SKM-1 treated with dmso at 0.1 percent for 144 hours (cell line): Measurements from ENCODE around the gene TMEM175.
A peak's percentile ranks its signal among the peaks of the same experiment; 100 is the strongest.

Experiments used
- DNase-seq: peaks from one replicate; lab custom pipeline; 2025; ENCODE audit not compliant: unreplicated experiment; lab: John Stamatoyannopoulos, UW

Gene TMEM175, protein sequence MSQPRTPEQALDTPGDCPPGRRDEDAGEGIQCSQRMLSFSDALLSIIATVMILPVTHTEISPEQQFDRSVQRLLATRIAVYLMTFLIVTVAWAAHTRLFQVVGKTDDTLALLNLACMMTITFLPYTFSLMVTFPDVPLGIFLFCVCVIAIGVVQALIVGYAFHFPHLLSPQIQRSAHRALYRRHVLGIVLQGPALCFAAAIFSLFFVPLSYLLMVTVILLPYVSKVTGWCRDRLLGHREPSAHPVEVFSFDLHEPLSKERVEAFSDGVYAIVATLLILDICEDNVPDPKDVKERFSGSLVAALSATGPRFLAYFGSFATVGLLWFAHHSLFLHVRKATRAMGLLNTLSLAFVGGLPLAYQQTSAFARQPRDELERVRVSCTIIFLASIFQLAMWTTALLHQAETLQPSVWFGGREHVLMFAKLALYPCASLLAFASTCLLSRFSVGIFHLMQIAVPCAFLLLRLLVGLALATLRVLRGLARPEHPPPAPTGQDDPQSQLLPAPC

DNA sequence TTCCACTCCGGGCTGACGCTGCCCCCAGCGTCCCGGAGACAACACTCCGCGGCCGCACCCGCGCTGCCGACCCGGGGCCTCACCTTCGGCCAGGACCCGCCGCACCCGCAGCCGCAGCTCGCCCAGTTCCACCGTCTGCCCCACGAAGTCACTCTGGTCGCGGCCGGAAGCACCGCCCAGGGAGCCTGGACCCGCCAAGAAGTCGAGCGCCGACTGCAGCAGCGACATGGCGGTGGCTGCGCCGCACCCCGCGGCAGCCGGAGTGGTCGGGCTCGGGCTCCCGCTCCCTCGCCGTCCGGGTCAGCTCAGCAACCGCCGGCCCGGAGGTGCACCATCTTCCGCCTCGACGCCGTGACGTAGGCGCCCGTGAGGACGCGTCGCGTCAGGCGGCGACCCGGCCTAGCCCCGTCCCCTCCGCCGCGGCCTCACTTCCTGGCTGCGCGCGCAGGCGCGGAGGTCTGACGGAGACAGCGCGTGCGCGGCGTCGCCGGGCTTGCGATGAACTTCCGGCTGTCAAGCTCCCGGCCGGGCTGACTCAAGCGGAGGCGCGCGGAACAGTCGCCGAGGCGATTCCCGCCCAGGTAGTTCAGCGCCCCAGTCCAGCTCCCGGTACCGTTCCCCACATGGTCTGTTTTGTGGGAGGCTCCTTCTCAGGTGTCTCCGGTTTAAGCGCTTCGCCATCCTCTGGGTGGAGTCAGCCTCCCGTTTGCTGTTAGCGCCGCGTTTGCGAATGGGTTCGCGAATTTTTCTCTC, at the start of gene TMEM175, which contains the start of gene GAK:
TMEM175 (plus strand) TSS at position 501 of the 753 bp plus-strand sequence. CDS start 15,280 bp downstream, outside the sequence.
GAK (minus strand) TSS at position 357 of the 753 bp plus-strand sequence; CDS start at position 228, 129 bp downstream.
- peak; percentile 98 for DNase-seq

DNA sequence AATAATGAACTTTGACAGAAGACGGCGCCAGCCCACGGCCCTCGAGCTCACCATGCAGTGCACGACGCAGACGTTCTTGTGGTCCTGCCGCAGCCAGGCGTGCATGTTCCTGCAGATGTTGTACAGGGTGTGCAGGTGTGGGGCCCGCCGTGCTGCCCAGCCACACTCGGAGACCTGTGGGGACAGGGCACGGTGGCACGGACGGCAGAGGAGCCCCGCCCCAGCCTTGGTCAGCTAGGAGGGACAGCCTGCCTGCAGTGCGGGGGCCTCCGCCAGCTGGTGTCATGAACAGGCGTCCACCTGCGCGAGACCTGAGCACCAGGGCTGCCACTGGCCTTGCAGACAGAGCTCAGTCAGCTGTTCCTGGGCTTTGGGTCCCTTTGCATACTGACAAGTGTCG, 49.6 kb upstream of the TMEM175 start:
- DNase-seq: no peak

DNA sequence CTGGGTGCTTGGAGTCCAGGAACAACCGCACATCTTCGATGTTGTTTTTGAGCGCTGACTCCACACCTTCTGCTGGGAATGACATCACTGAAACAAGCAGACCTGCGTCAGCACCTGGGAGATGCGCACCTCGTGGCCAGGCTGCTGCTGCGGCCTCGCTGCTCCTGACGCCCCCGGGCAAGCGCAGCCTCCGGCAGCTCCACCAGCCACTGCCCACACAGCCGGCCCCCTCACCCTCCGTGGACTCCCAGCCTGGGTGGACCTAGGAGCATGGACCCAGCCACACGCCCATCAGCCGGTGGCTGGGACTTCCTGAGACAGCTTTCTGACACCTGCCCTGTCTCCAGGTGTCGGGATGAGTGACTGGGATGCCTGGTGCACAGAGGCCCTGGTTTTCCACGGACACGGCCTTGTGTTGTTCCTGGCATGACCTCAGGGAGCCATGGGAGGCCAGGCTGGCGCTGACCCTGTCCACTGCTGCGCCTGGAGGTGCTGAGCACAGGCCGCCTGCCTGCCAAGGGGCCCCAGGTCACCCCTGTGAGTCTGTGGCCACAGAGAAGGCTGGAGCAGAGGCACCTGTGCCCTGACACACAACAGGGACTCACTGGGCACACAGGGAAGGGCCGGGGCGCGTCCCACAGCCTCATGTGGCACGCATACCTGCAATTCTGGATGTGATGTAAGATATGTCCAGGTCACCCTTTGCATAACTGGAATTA, 48.7 kb upstream of the TMEM175 start:
- DNase-seq: no peak

DNA sequence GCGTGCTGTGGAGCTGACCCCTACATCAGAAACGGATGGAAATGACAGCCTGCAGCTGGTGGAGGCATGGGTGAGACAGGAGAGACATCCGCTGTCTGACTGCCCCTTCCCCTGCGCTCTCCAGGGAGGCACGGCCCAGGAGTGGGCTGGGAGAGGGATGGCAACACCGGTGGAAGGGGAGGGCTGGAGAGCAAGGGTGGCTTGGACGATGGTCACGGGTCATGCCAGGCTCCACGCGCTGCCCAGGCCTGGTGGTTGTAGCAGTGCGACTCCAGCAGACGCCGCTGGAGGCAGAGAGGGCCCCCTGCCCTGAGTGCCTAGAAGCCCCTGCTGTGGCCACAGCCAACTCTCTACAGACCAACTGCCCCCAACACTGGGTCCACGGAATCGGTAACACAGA, 48.0 kb upstream of the TMEM175 start:
- DNase-seq: no peak

DNA sequence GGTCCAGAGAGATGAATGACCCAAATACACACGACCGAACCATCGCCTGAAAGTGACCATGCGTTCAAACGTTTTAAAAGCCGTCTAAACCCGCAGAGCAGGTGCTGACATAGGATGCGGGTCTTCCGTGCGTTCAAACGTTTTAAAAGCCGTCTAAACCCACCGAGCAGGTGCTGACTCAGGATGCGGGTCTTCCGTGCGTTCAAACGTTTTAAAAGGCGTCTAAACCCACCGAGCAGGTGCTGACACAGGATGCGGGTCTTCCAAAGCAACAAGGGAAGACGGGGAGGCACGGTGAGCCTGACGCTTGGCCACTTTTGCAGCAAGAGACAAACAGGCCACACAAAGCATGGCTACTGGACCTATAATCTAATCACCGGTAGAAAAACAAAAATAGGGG, 47.4 kb upstream of the TMEM175 start:
- no peak for DNase-seq

DNA sequence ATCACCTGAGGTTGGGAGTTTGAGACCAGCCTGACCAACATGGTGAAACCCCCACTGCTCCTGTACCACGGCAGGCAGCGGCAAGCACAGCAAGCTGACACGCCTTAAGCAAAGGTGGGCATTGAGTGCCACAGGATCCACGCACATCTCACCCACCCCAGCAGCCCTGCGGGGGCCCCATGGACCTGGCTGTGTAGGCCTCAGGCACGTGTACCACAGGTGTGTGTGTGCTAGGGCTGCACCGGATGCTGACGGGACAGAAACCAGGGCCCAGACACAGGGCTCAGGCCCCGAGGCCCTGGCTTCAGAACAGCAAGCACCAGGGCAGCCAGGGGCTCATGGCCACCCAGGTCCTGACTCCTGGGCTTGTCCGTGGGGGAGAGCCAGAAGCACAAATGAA, 46.9 kb upstream of the TMEM175 start:
- no peak for DNase-seq

DNA sequence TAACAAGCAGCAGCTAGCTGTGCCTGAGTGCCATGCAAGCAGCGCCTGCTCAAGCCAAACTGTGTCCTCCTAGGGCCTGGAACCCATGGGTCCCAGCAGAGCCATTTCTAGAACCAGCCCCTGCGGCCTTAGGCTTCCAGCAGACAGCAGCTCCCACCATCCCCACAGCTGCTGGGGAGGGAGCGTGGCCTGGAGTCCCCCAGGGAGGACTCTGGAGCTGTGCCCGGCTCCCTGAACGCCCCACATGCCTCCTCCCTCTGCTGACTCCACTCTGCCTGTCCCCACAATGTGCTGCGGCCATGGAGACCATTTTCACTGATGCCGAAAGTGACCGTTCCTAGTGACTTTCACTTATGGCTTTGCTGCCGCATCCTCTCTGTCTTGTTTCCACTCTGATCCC, 46.0 kb upstream of the TMEM175 start:
- no peak for DNase-seq

DNA sequence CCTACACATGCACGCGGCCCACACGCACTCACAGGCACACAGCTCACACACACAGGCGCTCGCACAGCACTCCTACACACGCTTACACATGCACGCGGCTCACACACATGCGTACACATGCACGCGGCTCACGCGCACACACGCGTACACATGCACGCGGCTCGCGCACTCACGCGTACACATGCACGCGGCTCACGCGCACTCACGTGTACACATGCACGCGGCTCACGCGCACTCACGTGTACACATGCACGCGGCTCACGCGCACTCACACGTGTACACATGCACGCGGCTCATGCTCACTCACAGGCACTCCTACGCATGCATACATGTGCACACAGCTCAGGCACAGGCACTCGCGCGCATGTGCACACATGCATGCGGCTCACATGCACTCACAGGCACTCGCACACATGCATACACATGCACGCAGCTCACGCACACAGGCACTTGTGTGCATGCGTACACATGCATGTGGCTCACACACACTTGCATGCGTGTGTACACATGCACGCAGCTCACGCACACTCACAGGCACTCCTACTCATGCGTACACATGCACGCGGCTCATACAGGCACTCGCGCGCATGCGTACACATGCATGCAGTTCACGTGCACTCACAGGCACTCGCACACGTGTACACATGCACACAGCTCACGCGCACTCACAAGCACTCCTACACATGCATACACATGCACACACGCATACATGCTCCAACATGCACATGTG, 45.1 kb upstream of the TMEM175 start:
- DNase-seq: no peak

DNA sequence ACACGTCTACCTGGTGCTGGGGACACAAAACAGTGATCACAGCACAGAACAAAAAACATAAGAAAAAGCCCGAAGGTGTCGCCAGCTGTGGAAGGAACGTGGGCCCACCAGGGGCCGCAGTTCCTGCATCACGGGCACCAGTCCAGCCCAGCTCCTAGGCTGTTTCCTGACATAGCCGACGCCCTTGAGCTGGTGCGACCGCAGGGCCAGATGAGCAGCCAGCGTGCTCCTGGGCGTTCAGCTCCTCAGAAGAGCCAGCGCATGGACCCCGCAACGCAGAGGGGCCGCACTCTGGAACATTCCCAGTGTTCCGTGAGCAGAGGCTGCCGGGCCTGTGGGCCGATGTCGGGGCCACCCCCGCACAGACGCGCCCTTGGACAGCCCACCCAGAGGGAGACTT, 44.2 kb upstream of the TMEM175 start:
- DNase-seq: no peak

DNA sequence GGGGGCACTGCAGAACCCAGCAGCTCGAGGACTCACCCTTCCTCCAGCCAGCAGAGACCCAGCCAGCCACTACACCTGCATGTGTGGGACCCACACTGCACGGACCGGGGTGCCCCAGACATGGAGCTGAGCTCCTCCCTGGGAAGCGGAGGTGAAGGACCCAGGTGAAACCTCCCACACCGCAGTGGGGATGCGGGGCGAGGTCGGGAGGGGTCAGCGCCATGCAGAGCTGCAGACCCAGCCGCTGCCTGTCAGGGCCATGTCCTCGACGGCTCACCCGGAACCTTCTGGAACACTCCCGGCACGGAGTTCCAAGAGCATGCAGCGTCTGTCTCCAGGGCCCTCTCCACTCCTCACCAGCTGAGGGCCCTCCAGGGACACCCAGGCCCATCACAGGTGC, 42.7 kb upstream of the TMEM175 start:
- DNase-seq: no peak

DNA sequence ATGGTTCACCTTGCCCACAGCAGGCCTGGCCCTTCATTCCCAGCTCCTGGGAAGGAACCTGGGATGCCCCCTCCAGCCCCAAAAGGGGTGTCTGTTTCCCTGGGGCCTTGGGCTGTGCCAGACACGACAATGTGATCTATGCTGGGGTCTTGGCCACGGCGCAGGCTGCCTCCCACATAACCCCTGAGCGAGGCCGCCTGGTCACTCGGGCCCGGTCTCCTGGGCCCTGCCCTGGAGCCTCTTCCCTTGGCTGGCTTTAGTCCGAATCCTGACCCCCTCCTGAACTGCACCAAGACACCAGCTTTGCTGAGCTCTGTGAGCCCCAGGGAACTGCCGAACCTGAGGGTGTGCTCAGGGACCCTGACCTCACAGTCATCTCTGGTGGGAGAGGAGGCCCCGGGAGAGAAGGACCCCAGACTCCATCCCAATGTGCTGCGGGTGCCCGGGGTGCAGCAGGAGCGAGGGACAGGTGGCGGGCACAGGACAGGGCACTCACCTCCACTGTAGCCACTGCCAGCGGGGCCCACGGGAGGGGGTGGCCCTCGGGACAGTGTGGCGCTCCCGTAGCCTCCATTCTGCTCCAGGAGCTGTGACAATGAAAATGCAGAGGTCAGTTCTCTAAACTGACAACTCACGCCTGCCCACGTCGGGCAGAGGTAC, 42.1 kb upstream of the TMEM175 start:
- no peak for DNase-seq

DNA sequence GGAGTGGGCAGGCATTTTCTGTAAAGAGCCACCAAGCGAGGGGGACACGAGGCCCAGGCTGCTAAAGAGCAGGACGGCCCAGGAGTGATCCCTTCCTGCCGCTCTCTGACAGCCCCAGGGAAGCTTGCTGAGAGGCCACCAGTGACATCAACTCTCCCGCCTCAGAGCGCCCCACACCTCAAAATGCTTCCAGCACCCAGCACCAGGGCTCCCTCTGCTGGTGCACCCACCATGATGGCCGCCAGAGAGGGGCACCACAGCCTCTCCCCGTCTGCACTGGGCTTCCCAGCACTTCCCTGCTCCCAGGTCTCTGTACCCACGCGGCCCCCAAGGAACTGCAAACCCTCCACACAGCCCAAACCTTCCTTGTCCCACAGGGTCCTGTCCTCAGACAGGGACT, 40.5 kb upstream of the TMEM175 start:
- DNase-seq: no peak

DNA sequence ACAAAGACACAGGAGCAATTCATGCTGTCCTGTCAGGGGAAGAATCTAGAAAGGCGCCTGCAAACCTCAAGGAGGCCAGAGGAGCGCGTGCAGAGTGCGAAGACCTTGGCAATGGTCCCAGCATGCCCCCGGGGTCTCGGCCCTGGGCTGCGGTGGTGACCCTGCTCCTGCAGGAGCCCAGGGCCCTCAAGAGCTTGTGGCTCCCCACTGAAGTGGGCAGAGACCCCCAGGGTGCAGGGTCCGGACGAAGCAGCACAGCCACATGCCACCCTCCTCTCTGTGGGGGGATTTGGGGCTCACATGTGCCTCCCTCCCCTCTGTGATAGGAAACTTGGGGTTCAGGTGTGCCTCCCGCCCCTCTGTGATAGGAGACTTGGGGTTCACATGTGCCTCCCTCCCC, 39.5 kb upstream of the TMEM175 start:
- DNase-seq: no peak

DNA sequence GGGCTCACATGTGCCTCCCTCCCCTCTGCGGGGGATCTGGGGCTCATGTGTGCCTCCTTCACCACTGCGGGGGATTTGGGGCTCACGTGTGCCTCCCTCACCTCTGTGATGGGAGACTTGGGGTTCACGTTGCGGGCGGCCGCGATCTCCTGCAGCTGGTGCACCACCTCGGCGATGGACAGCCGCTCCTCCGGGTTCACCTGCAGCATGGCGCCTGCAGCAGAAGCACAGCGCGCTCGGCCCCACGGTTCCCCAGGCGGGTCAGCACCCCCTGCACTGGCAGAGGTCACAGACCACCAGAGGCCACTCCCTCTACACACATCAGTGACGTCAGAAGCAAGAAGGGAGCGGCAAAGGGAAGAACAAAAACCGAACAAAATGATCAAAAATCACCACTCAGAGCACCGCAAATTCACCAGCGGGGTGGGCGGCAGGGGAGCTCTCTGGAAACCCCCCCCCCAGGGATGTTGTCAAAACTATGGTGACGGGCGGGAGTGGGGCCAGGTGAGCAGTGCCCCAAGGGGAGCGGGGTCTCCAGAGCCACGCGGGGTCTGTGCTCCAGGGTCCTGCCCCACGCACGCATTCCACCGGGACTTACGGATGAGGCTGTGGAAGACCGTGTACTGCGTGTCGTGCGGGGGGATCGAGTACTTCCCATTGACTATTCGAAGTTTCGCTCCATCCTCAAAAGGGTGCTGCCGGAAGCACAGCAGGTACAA, 38.8 kb upstream of the TMEM175 start:
- no peak for DNase-seq

DNA sequence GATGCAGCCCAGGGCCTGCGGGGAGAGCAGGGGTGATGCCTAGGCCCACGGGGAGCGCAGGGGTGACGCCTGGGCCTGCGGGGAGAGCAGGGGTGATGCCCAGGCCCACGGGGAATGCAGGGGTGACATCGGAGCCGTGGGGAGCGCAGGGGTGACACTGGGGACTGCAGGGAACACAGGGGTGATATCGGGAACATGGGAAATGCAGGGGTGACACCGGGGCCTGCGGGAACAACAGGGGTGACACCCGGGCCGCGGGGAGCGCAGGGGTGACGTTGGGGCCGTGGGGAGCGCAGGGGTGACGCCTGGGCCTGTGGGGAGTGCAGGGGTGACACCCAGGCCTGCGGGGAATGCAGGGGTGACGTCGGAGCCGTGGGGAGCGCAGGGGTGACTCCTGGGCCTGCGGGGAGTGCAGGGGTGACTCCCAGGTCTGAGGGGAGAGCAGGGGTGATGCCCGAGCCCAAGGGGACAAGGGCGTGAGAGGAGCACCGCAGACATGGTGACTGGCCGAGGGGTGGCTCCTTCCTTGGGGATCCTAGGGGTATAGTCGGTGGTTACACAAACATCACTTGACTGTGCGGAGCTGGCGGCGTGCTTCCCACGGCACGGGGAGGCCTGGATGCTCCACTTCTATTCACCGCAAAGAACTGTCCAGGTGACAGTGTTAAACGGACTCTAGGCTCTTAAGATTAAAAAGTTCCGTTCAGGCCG, 38.1 kb upstream of the TMEM175 start:
- no peak for DNase-seq

DNA sequence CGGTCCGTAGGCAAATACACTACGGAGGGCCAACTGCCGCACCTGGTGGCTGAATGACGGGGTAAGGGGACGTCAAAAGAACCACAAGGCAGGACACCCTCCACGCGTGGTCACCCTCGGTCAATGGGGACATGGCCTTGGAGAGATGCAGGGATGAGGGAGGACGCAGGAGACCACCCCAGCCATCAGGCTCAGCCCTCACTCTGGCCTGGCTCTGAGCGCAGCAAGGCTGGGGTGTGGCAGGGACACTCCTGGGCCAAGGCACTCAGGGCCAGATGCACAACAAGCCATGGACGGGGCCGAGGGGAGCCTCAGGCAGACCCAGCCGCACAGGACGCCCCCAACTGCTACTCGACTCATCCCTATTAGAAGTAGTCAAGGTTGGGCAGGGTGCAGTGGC, 36.7 kb upstream of the TMEM175 start:
- DNase-seq: no peak

DNA sequence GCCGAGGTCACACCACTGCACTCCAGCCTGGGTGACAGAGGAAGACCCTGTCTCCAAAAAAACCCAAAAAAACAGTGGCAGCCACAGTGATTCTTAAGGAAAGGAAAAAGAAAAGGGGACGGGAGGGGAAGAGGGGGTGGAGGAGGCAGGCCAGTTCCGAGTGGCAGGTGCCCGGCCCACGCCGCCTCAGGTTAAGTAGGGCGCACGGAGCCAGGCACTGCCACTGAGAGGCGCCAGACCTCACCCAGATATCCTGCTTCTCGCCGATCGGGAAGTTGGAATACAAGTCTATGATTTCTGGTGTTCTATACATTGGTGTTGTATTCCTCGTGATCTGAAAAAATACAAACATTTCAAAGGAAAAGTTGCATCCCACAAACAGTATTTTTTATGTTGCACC, 36.0 kb upstream of the TMEM175 start:
- no peak for DNase-seq

DNA sequence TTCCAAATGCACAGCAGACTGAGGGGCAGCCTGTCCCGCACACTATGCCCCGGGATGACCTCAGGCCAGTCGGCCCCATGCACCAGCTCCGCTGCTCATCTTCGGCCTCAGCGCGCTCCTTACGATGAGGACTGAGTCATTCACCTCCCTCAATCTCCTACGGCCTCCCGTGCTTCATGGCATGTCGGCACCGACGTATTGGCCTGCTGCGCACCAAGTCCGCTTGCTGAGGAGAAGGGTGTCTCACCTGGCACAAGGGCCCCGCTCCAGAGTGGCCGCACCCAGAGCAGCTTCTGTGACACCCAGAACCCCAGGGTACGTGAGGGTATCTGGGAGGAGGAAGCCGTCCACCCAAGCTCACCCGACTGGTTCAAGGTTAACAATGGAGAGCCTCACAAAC, 35.6 kb upstream of the TMEM175 start:
- no peak for DNase-seq

DNA sequence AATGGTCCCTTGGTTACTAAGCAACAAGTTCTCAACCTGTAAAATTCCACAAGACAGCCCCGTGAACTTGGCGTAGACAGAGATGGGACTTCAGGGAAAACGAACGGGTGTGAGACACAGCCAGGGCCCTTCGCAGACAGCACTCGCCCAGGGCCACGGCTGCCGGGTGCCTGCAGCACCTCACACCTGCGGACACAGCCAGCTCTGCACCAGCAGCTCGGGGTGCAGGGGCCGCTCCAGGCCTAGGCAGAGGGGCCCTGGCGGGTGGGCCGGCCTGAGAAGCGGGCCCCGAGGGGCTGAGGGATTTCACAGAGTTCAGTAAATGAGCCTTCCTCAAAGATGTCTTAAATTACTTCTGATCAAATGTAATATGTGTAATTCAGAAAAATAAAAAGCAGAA, 34.1 kb upstream of the TMEM175 start:
- no peak for DNase-seq
